H1 (cell line): ENCODE measurements around the gene LPP. TPM values are rescaled to one million over a fixed set of nuclear protein-coding genes. Genes with fewer than 3 reads are reported as not detected.
A peak's percentile ranks its signal among the peaks of the same experiment; 100 is the strongest.

Experiments
- CTCF ChIA-PET: fragments of 300-600 bp; sonication (Branson Sonifier 250); formaldehyde crosslinking; loops from one replicate; lab custom pipeline; 2021; ENCODE audit not compliant: partially characterized antibody; lab: Charles Lee
- POLR2A ChIA-PET: fragments of 300-600 bp; sonication (Branson Sonifier 250); formaldehyde crosslinking; loops from one replicate; lab custom pipeline; 2021; ENCODE audit warnings: inconsistent platforms; ENCODE audit not compliant: partially characterized antibody; lab: Charles Lee
- DNase-seq, 2 experiments: peaks; one replicate each; pipeline versions ENCODE4 v3.0.0 to v3.0.0-alpha.2; 2010 to 2022; ENCODE audit warnings: low spot score in 2 of 2, low read depth in 1 of 2, mixed read lengths in 1 of 2
- FAIRE-seq: peaks from 2 replicates; lab custom pipeline; 2011; peaks lifted over from hg19 to GRCh38; lab: Jason Lieb, UNC
- H2AFZ ChIP-seq: 2 replicates; pipeline ENCODE4 v1.8.1; 2012; ENCODE audit warnings: low read length, inconsistent platforms
- H2AK5ac ChIP-seq: 2 replicates; pipeline ENCODE4 v1.6.1; 2013; ENCODE audit warnings: low read depth, low read length
- H2BK120ac ChIP-seq: replicated peaks from 2 replicates; pipeline ENCODE3; 2013; ENCODE audit warnings: low read depth, low read length, inconsistent platforms
- H2BK12ac ChIP-seq: 2 replicates; pipeline ENCODE4 v1.6.1; 2013; ENCODE audit warnings: low read depth, low read length
- H2BK15ac ChIP-seq: 2 replicates; pipeline ENCODE4 v1.6.1; 2013; ENCODE audit warnings: low read length
- H2BK20ac ChIP-seq: 2 replicates; pipeline ENCODE4 v1.6.1; 2013; ENCODE audit warnings: low read length
- H2BK5ac ChIP-seq: 2 replicates; pipeline ENCODE4 v1.6.1; 2013; ENCODE audit warnings: low read depth, low read length
- H3K14ac ChIP-seq: 2 replicates; pipeline ENCODE4 v1.6.1; 2013; ENCODE audit warnings: inconsistent platforms; ENCODE audit not compliant: insufficient read length
- H3K18ac ChIP-seq: 2 replicates; pipeline ENCODE4 v1.6.1; 2013; ENCODE audit warnings: low read length; ENCODE audit errors: extremely low read depth
- H3K23ac ChIP-seq: 2 replicates; pipeline ENCODE4 v1.6.1; 2013; ENCODE audit warnings: inconsistent platforms; ENCODE audit not compliant: insufficient read length
- H3K23me2 ChIP-seq: 2 replicates; pipeline ENCODE4 v1.6.1; 2013; ENCODE audit warnings: low read depth, low read length
- H3K27ac ChIP-seq: 2 replicates; pipeline ENCODE4 v1.6.1; 2011; ENCODE audit warnings: low read depth, low read length, inconsistent platforms
- H3K27me3 ChIP-seq, 4 experiments: replicated peaks in 1 of 4; 1 replicate in 1 of 4; 2 replicates in 3 of 4; pipeline versions ENCODE4 v1.6.1 to v1.8.1; 2011 to 2013; ENCODE audit warnings: low read length in 3 of 4, mild to moderate bottlenecking in 3 of 4, inconsistent platforms in 2 of 4, mixed read lengths in 2 of 4, moderate library complexity in 1 of 4; ENCODE audit not compliant: control insufficient read depth in 3 of 4, insufficient read depth in 3 of 4; ENCODE audit errors: extremely low read depth in 1 of 4
- H3K36me3 ChIP-seq, 4 experiments: 2 replicates each; pipeline versions ENCODE4 v1.6.1 to v1.8.1; 2011 to 2013; ENCODE audit warnings: mild to moderate bottlenecking in 4 of 4, low read length in 3 of 4, moderate library complexity in 2 of 4, control low read depth in 1 of 4, inconsistent platforms in 1 of 4; ENCODE audit not compliant: insufficient read depth in 4 of 4, control insufficient read depth in 2 of 4
- H3K4ac ChIP-seq: replicated peaks from 2 replicates; pipeline ENCODE3; 2013; ENCODE audit warnings: low read length, low read depth, mixed read lengths, inconsistent platforms; ENCODE audit not compliant: insufficient read length
- H3K4me1 ChIP-seq, 4 experiments: replicated peaks in 1 of 4; 1 replicate in 1 of 4; 2 replicates in 3 of 4; pipeline versions ENCODE4 v1.6.1 to v1.8.1; 2011 to 2013; ENCODE audit warnings: low read length in 3 of 4, inconsistent platforms in 2 of 4, mixed read lengths in 1 of 4; ENCODE audit not compliant: insufficient read depth in 4 of 4, control insufficient read depth in 3 of 4
- H3K4me2 ChIP-seq, 2 experiments: 2 replicates each; pipeline versions ENCODE4 v1.6.1 to v1.8.1; 2011 to 2013; ENCODE audit warnings: low read depth in 2 of 2, low read length in 2 of 2, control low read depth in 1 of 2, inconsistent platforms in 1 of 2, mild to moderate bottlenecking in 1 of 2; ENCODE audit not compliant: insufficient read depth in 1 of 2
- H3K4me3 ChIP-seq, 4 experiments: fragments of 200-600, 300-600 bp in 1 of 4; sonication (generic), shearing (Covaris generic), sonication (Bioruptor Twin) in 1 of 4; 2 replicates each; pipeline versions ENCODE4 v1.5.1 to v1.8.1; 2011 to 2016; ENCODE audit warnings: low read length in 4 of 4, low read depth in 3 of 4, control low read depth in 2 of 4, inconsistent platforms in 2 of 4, mild to moderate bottlenecking in 2 of 4, mixed read lengths in 1 of 4, moderate library complexity in 1 of 4; ENCODE audit not compliant: insufficient read depth in 2 of 4; ENCODE audit errors: extremely low read depth in 1 of 4
- H3K56ac ChIP-seq: replicated peaks from 2 replicates; pipeline ENCODE3; 2013; ENCODE audit warnings: low read depth, mild to moderate bottlenecking, mixed read lengths, low read length, inconsistent platforms; ENCODE audit not compliant: insufficient read length
- H3K79me1 ChIP-seq: 2 replicates; pipeline ENCODE4 v1.6.1; 2013; ENCODE audit warnings: low read depth, low read length, control low read depth
- H3K79me2 ChIP-seq, 2 experiments: 2 replicates each; pipeline versions ENCODE4 v1.6.1 to v1.8.1; 2012 to 2013; ENCODE audit warnings: low read length in 2 of 2, mild to moderate bottlenecking in 2 of 2, inconsistent platforms in 1 of 2; ENCODE audit not compliant: insufficient read depth in 2 of 2, control insufficient read depth in 1 of 2
- H3K9ac ChIP-seq, 4 experiments: replicated peaks in 1 of 4; 1 replicate in 1 of 4; 2 replicates in 3 of 4; pipeline versions ENCODE4 v1.6.1 to v1.8.1; 2011 to 2013; ENCODE audit warnings: low read depth in 3 of 4, low read length in 3 of 4, control low read depth in 2 of 4, mild to moderate bottlenecking in 2 of 4, moderate library complexity in 2 of 4, inconsistent platforms in 1 of 4; ENCODE audit errors: extremely low read depth in 1 of 4
- H3K9me3 ChIP-seq, 2 experiments: 2 replicates each; pipeline versions ENCODE4 v1.6.1 to v1.8.1; 2012 to 2013; ENCODE audit warnings: mild to moderate bottlenecking in 2 of 2, moderate library complexity in 2 of 2, control low read depth in 1 of 2, inconsistent platforms in 1 of 2, low read depth in 1 of 2, low read length in 1 of 2, mixed read lengths in 1 of 2; ENCODE audit not compliant: insufficient read depth in 2 of 2
- H4K20me1 ChIP-seq, 2 experiments: replicated peaks in 1 of 2; 2 replicates each; pipeline versions ENCODE3 to v1.8.1; 2011 to 2013; ENCODE audit warnings: inconsistent platforms in 2 of 2, low read length in 2 of 2, mild to moderate bottlenecking in 1 of 2; ENCODE audit not compliant: insufficient read depth in 2 of 2, control insufficient read depth in 1 of 2
- H4K5ac ChIP-seq: 2 replicates; pipeline ENCODE4 v1.6.1; 2013; ENCODE audit warnings: low read length, low read depth, mixed read lengths, inconsistent platforms; ENCODE audit not compliant: insufficient read length
- H4K8ac ChIP-seq: 2 replicates; pipeline ENCODE4 v1.8.0; 2013; ENCODE audit warnings: mild to moderate bottlenecking, moderate library complexity, low read length, inconsistent platforms; ENCODE audit not compliant: insufficient read depth; ENCODE audit errors: extremely low read depth
- H4K91ac ChIP-seq: replicated peaks from 2 replicates; pipeline ENCODE3; 2013; ENCODE audit warnings: low read length, mixed read lengths, inconsistent platforms; ENCODE audit not compliant: insufficient read length
- ATF2 ChIP-seq: IDR thresholded peaks from 2 replicates; pipeline ENCODE4 v1.6.1; 2012; ENCODE audit warnings: low read length, inconsistent platforms
- CBX5 ChIP-seq: fragments of 300-800, 300-1000 bp; sonication (generic); IDR thresholded peaks from 2 replicates; pipeline ENCODE4 v1.7.1; 2016; ENCODE audit warnings: antibody characterized with exemption, low read length, low read depth
- CBX8 ChIP-seq: fragments of 300-800, 300-1000 bp; sonication (generic); IDR thresholded peaks from 2 replicates; pipeline ENCODE4 v1.7.1; 2016; ENCODE audit warnings: low read depth, low read length, borderline replicate concordance
- FOSL1 ChIP-seq: IDR thresholded peaks from 2 replicates; pipeline ENCODE4 v1.6.1; 2011; ENCODE audit warnings: mild to moderate bottlenecking, low read depth, low read length, moderate library complexity; ENCODE audit not compliant: insufficient read depth
- KDM1A ChIP-seq: fragments of 200-600, 300-600 bp; sonication (generic); IDR thresholded peaks from 2 replicates; pipeline ENCODE4 v1.7.1; 2016; ENCODE audit warnings: mild to moderate bottlenecking, low read length, borderline replicate concordance
- KDM5A ChIP-seq: fragments of 200-600 bp; IDR thresholded peaks from 2 replicates; pipeline ENCODE4 v1.7.1; 2012; ENCODE audit warnings: mild to moderate bottlenecking, low read length, inconsistent platforms, mixed read lengths
- NRF1 ChIP-seq: IDR thresholded peaks from 2 replicates; pipeline ENCODE4 v1.6.1; 2011; ENCODE audit warnings: mild to moderate bottlenecking, low read depth, low read length, improper control_type of control experiment
- PHF8 ChIP-seq: fragments of 200-600 bp; sonication (generic); conservative IDR thresholded peaks from 2 replicates; pipeline ENCODE4 v1.7.1; 2012; ENCODE audit warnings: low read depth, mild to moderate bottlenecking, inconsistent platforms, low read length, moderate library complexity
- YY1 ChIP-seq: IDR thresholded peaks from 2 replicates; pipeline ENCODE4 v1.6.1; 2011; ENCODE audit warnings: low read depth, mild to moderate bottlenecking, low read length
- whole genome bisulfite sequencing, 2 experiments: shearing (Covaris generic) in 1 of 2; methylation state at CpG; one replicate each; pipeline versions ENCODE4 v1.1.6 to v1.1.7; 2013 to 2015; ENCODE audit warnings: low lambda C conversion rate in 2 of 2, mixed read lengths in 2 of 2, inconsistent platforms in 1 of 2, low coverage in 1 of 2, missing lambda C conversion rate in 1 of 2; ENCODE audit not compliant: insufficient replicate concordance in 2 of 2, insufficient coverage in 1 of 2, insufficient read length in 1 of 2; ENCODE audit errors: extremely low coverage in 1 of 2, missing lambda C conversion rate in 1 of 2; 5-methylcytosine and 5-hydroxymethylcytosine counted together
- polyA plus RNA-seq, 7 experiments: library from polyadenylated mRNA; depleted of rRNA in 3 of 7; stranded (reverse) in 5 of 7; unstranded in 2 of 7; fragments of >200 nt in 5 of 7; fragments of 200-250 nt in 2 of 7; gene quantifications; 1 replicate in 5 of 7; 2 replicates in 1 of 7; 4 replicates in 1 of 7; pipeline versions ENCODE4 v1.2.1 to v1.2.3, GENCODE V29; 2011 to 2013; ENCODE audit warnings: missing spikeins in 2 of 7, mixed read lengths in 2 of 7
- total RNA-seq: library from RNA; stranded (reverse); fragmentation: NEBNext Ultra II Directional; extraction: Animal tissue kit (Norgen Biotek cat#: 25700); gene quantifications from 2 replicates; pipeline ENCODE4 v1.2.1, GENCODE V29; 2021

The LPP gene
- total and polyA plus RNA-seq, 2 of the 8 experiments (the other 6 are each of a cell fraction or from before 2014, with no cell fraction given), result 10.0 to 53.3 TPM

GRCh38 chr3:188106887-188107830 is 46.8 kb upstream of the LPP start:
- no peaks in the 10 kb centered on the region; a peak in 1 of 7 replicates for H3K27me3 ChIP-seq
- CTCF ChIA-PET, result interaction anchor here (0.7 to 2.1 kb wide), 8 partner anchors 11 to 367 kb away, joined by 3 to 6 read pairs (median 3); no protein-coding TSS in a partner anchor
- POLR2A ChIA-PET, result interaction anchor here (1.6 kb wide), 1 partner anchor 46 kb away, joined by 8 read pairs; the partner anchor contains the start of gene LPP
- H4K5ac ChIP-seq, result no peak overlapping the region
- H3K36me3 ChIP-seq, result no peaks in the 10 kb centered on the region
- no peak overlapping the region for H3K4ac ChIP-seq
- no peak overlapping the region for H3K56ac ChIP-seq
- no peak overlapping the region for H2AK5ac ChIP-seq
- no peak overlapping the region for H3K27ac ChIP-seq
- no peak overlapping the region for H3K4me3 ChIP-seq
- H2BK20ac ChIP-seq, result no peak overlapping the region
- WGBS, 2 experiments, result 57% methylated on average over 14 of the region's 15 CpGs; no CpG with 5 or more reads in 1 of the 2 experiments
- peak overlapping the region in 1 of 4 experiments; percentile 40; a peak in 1 of 7 replicates for H3K9ac ChIP-seq
- H3K18ac ChIP-seq, result no peak overlapping the region; the same call in 1 of the 2 replicates
- no peaks in the 10 kb centered on the region for H3K23me2 ChIP-seq
- peak overlapping the region; percentile 62; the same call in 1 of the 2 replicates for H2BK12ac ChIP-seq
- no peaks in the 10 kb centered on the region for H3K9me3 ChIP-seq
- no peak overlapping the region for H2BK120ac ChIP-seq
- peak in 1 of 2 experiments; percentile 52 for DNase-seq
- H2BK5ac ChIP-seq, result no peak overlapping the region
- no peaks in the 10 kb centered on the region for H4K20me1 ChIP-seq
- no peak overlapping the region for H4K8ac ChIP-seq
- H3K79me1 ChIP-seq, result no peaks in the 10 kb centered on the region
- peaks cover 0 to 3% (median 0%) of the 10 kb centered on the region in 4 experiments; a peak in 2 of 7 replicates for H3K4me1 ChIP-seq
- H3K14ac ChIP-seq, result no peak overlapping the region
- H2AFZ ChIP-seq, result peak overlapping the region; percentile 92
- H4K91ac ChIP-seq, result no peak overlapping the region
- H2BK15ac ChIP-seq, result no peak overlapping the region
- peak overlapping the region; percentile 25; a peak in 2 of 4 replicates for H3K4me2 ChIP-seq
- no peaks in the 10 kb centered on the region for H3K79me2 ChIP-seq
- FAIRE-seq, result no peak
- H3K23ac ChIP-seq, result no peak overlapping the region
- TF ChIP-seq CBX5 (no peak), CBX8 (no peak), NRF1 (no peak), ATF2 (no peak), KDM5A (no peak), YY1 (no peak), FOSL1 (no peak), PHF8 (no peak), KDM1A (no peak)
